Tibial nerve (tissue), 4 donors: ENCODE results near the gene TRIM37.

ENCODE experiments used
- CTCF ChIP-seq, 5 experiments: fragments of 200-600 bp in 3 of 5; fragments of 450-650 bp in 2 of 5; sonication (generic) in 3 of 5; IDR thresholded peaks; one replicate each; pipeline ENCODE4 v1.5.1; 2016 to 2019; ENCODE audit warnings: antibody characterized with exemption in 5 of 5, mild to moderate bottlenecking in 3 of 5, moderate library complexity in 2 of 5
- EP300 ChIP-seq, 2 donors: sonication (generic); formaldehyde crosslinking; IDR thresholded peaks; one replicate each; pipeline ENCODE4 v1.6.1; 2017; ENCODE audit warnings: antibody characterized with exemption in 2 of 2, mild to moderate bottlenecking in 1 of 2
- POLR2A ChIP-seq, 2 donors: fragments of 450-650 bp; IDR thresholded peaks; one replicate each; pipeline ENCODE4 v1.6.1; 2017; ENCODE audit warnings: antibody characterized with exemption in 2 of 2, mild to moderate bottlenecking in 2 of 2, moderate library complexity in 2 of 2

GRCh38 chr17:58997756-58998553 is 108.7 kb downstream of the TRIM37 start:
- TF ChIP-seq CTCF (IDR thresholded peaks at IDR 0.05) (no peak), EP300 (IDR thresholded peaks at IDR 0.05) (no peak), POLR2A (IDR thresholded peaks at IDR 0.05) (no peak)
